Adrenal gland (tissue), 12 donors: ENCODE measurements around the gene KCND2. TPM values are rescaled to one million over a fixed set of nuclear protein-coding genes. Genes with fewer than 3 reads are reported as not detected.

Experiments used
- DNase-seq, 7 donors: peaks; one replicate each; pipeline ENCODE4 v3.0.0-alpha.2; 2019 to 2020
- H3K27ac ChIP-seq, 5 donors: fragments of 200-600 bp; sonication (generic) in 4 of 5; 1 replicate in 3 of 5; 2 replicates in 2 of 5; pipeline versions ENCODE4 v1.5.1 to v1.8.0; 2016 to 2020; ENCODE audit warnings: mild to moderate bottlenecking in 1 of 5
- H3K27me3 ChIP-seq: fragments of 200-600 bp; 2 replicates; pipeline ENCODE4 v1.8.0; 2021
- H3K36me3 ChIP-seq, 2 donors: fragments of 200-600 bp; replicated peaks in 1 of 2; 1 replicate in 1 of 2; 2 replicates in 1 of 2; pipeline versions ENCODE4 v1.5.1 to v1.8.0; 2018 to 2022
- H3K4me1 ChIP-seq, 2 donors: fragments of 200-600 bp; replicated peaks in 1 of 2; 1 replicate in 1 of 2; 2 replicates in 1 of 2; pipeline versions ENCODE4 v1.5.1 to v1.8.0; 2018 to 2021
- H3K4me3 ChIP-seq, 4 donors: fragments of 200-600 bp; sonication (generic) in 3 of 4; one replicate each; pipeline ENCODE4 v1.5.1; 2016 to 2018
- H3K9me3 ChIP-seq, 3 donors: fragments of 200-600 bp; sonication (generic) in 1 of 3; replicated peaks in 1 of 3; 1 replicate in 2 of 3; 2 replicates in 1 of 3; pipeline versions ENCODE4 v1.5.1 to v1.8.0; 2016 to 2021
- CTCF ChIP-seq, 6 experiments: fragments of 450-650 bp in 4 of 6; fragments of 200-600 bp in 2 of 6; sonication (generic) in 1 of 6; IDR thresholded peaks; 1 replicate in 5 of 6; 2 replicates in 1 of 6; pipeline versions ENCODE4 v1.5.1 to v1.8.0; 2016 to 2021; ENCODE audit warnings: antibody characterized with exemption in 6 of 6, mild to moderate bottlenecking in 2 of 6, moderate library complexity in 1 of 6
- POLR2A ChIP-seq, 2 donors: fragments of 450-650 bp; IDR thresholded peaks; one replicate each; pipeline ENCODE4 v1.6.1; 2017; ENCODE audit warnings: antibody characterized with exemption in 2 of 2, mild to moderate bottlenecking in 2 of 2, moderate library complexity in 1 of 2
- WGBS, 4 donors: extraction: QIAGEN DNeasy Blood & Tissue Kit in 2 of 4; methylation state at CpG; one replicate each; pipeline versions ENCODE4 v1.1.5 to v1.1.7; 2013 to 2017; 5-methylcytosine and 5-hydroxymethylcytosine counted together
- intact Hi-C, 2 donors: fragments of 100-400 bp; cut with DNase I; formaldehyde crosslinking; loops; one replicate each; pipeline versions ENCODE4 v1.14.1 to v1.15.0; 2022 to 2023
- polyA plus RNA-seq, 3 donors: library from polyadenylated mRNA; stranded (reverse); fragments of 200-250 nt in 2 of 3; fragments of 350-450 nt in 1 of 3; fragmentation: Illumina TruSeq in 1 of 3; extraction: RNeasy Lipid Tissue Mini Kit (QIAGEN cat#74804) in 1 of 3; gene quantifications; one replicate each; pipeline ENCODE4 v1.2.3, GENCODE V29; 2013 to 2014
- total RNA-seq, 9 donors: library from RNA; depleted of rRNA in 4 of 9; stranded (reverse); fragments of >200 nt in 4 of 9; fragments of 120-200 nt in 1 of 9; fragmentation: NEBNext Ultra II Directional in 1 of 9; extraction: Animal tissue kit (Norgen Biotek cat#: 25700) in 1 of 9; gene quantifications; one replicate each; pipeline versions ENCODE4 v1.1.0 to v1.2.4, GENCODE V29; 2013 to 2023
- donor health status: healthy with polysubstance abuse.
- donor health status: Bipolar disorder and iron deficiency.
- donor health status: DM: yes; HTN: yes; CAD: no.
- donor health status: DM: no; HTN: no; CAD: no.
- donor health status: DM: no; HTN: no; CAD: no.
- donor health status: DM: yes; HTN: yes; CAD: no.

KCND2 gene
- total and polyA plus RNA-seq, 12 donors = 0.24 to 3.0 (median 0.81) TPM

- no peak overlapping the region for H3K4me3 ChIP-seq
- H3K27me3 ChIP-seq = no peaks in the 10 kb centered on the region
- no peaks in the 10 kb centered on the region for H3K9me3 ChIP-seq
- H3K4me1 ChIP-seq = no peaks in the 10 kb centered on the region
- TF ChIP-seq POLR2A (IDR thresholded peaks at IDR 0.05) = no peak
- TF ChIP-seq CTCF (IDR thresholded peaks at IDR 0.05) = no peak
- intact Hi-C loops = no loop called here
- H3K36me3 ChIP-seq = no peaks in the 10 kb centered on the region
- no peak for DNase-seq
- WGBS, 4 donors = 66 to 83% (median 82%) methylated on average over 1 of the region's 1 CpG
- no peak overlapping the region for H3K27ac ChIP-seq
Observed at GRCh38 chr7:120665068-120665467, 392.1 kb downstream of the KCND2 start.

GRCh38 chr7:120675076-120675475 lies 402.1 kb downstream of the KCND2 start:
- DNase-seq = no peak
- no peaks in the 10 kb centered on the region for H3K4me1 ChIP-seq
- intact Hi-C loops = no loop called here
- 75 to 83% (median 81%) methylated on average over 5 of the region's 5 CpGs for WGBS, 4 donors
- H3K27me3 ChIP-seq = no peaks in the 10 kb centered on the region
- H3K27ac ChIP-seq = no peak overlapping the region
- no peaks in the 10 kb centered on the region for H3K9me3 ChIP-seq
- no peak overlapping the region for H3K4me3 ChIP-seq
- TF ChIP-seq POLR2A (IDR thresholded peaks at IDR 0.05) = no peak
- TF ChIP-seq CTCF (IDR thresholded peaks at IDR 0.05) = no peak
- H3K36me3 ChIP-seq = no peaks in the 10 kb centered on the region

GRCh38 chr7:120677535-120677934 lies 404.6 kb downstream of the KCND2 start:
- no peaks in the 10 kb centered on the region for H3K9me3 ChIP-seq
- WGBS, 4 donors = 85 to 90% (median 87%) methylated on average over 1 of the region's 1 CpG
- no peak for DNase-seq
- TF ChIP-seq POLR2A (IDR thresholded peaks at IDR 0.05) (no peak), CTCF (IDR thresholded peaks at IDR 0.05) (no peak)
- no peak overlapping the region for H3K27ac ChIP-seq
- H3K36me3 ChIP-seq = no peaks in the 10 kb centered on the region
- no peaks in the 10 kb centered on the region for H3K27me3 ChIP-seq
- H3K4me3 ChIP-seq = no peak overlapping the region
- H3K4me1 ChIP-seq = no peaks in the 10 kb centered on the region
- intact Hi-C loops = no loop called here

- no peak for DNase-seq
- Histone ChIP-seq H3K4me3 (no peak overlapping the region), H3K36me3 (no peaks in the 10 kb centered on the region), H3K27me3 (no peaks in the 10 kb centered on the region), H3K9me3 (no peaks in the 10 kb centered on the region), H3K27ac (no peak overlapping the region), H3K4me1 (no peaks in the 10 kb centered on the region)
- intact Hi-C loops = no loop called here
- TF ChIP-seq CTCF (IDR thresholded peaks at IDR 0.05) (no peak), POLR2A (IDR thresholded peaks at IDR 0.05) (no peak)
- 82 to 94% (median 89%) methylated on average over 1 of the region's 1 CpG for WGBS, 4 donors
Observed at GRCh38 chr7:120680985-120681384, 408.0 kb downstream of the KCND2 start.
